ENCODE measurements around the gene ZFAND2B. TPM values are rescaled to one million over a fixed set of nuclear protein-coding genes. Genes with fewer than 3 reads are reported as not detected.
"Not testable (repeated sequence)": the region's sequence is repeated elsewhere in the genome, so short reads cannot be mapped to it uniquely, and the experiment has no call there.

Gene ZFAND2B
- total RNA-seq, 1 donor from 2014 or later: 28.6 TPM

- ATAC-seq (peak; percentile 71), DNase-seq (ENCODE audit: low spot score) (peak; percentile 91)
Observed at GRCh38 chr2:219249203-219249980, 42.8 kb downstream of the ZFAND2B start.

- ATAC-seq: no peak
- DNase-seq (ENCODE audit: low spot score): no peak
Observed at GRCh38 chr2:219250049-219250781, 43.6 kb downstream of the ZFAND2B start.

GRCh38 chr2:219251656-219252055 lies 45.1 kb downstream of the ZFAND2B start:
- DNase-seq (ENCODE audit: low spot score): no peak
- ATAC-seq: no peak

DNA sequence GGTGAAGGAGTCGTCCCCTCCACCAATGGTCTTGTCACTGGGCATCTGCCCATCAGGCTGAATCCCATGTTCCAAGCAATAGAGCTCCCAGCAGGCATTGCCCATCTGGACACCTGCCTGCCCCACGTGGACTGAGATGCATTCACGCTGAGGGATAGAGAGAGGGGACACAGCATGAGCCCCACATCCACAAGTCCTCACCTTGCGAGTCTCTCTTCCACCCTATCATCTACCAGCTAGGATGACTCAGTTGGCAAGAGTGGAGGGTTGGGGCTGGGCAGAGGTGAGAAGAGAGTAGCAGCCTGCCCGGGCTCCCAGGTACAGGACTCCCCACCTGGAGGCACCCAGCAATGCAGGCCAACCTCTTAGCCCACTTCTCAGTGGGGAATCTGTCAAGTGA lies 45.5 kb downstream of the ZFAND2B start:
- ATAC-seq (no peak), DNase-seq (ENCODE audit: low spot score) (no peak)

DNA sequence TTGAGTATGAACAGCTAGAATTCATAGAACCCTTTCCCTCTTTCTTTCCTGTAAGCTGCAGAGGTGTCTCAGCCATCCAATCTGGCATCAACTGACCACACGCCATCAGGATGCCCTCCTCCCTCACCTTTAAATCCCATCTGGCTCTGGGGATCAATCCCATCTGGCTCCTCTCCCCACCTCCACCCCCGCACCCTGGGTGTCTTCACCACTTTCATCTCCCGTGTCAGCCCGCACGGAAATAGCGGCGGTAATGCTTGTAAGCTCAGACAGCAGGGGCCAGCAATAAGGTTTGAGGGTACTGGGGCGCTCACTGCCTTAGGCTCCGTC lies 46.0 kb downstream of the ZFAND2B start:
- ATAC-seq (no peak), DNase-seq (ENCODE audit: low spot score) (no peak)

- DNase-seq (ENCODE audit: low spot score) (no peak), ATAC-seq (peak; percentile 7)
Observed at GRCh38 chr2:219252900-219253752, 46.5 kb downstream of the ZFAND2B start, which contains the start of gene TUBA4B. TUBA4B (plus strand) TSS chr2:219253243; CDS start chr2:219253408, 165 bp downstream.

DNA sequence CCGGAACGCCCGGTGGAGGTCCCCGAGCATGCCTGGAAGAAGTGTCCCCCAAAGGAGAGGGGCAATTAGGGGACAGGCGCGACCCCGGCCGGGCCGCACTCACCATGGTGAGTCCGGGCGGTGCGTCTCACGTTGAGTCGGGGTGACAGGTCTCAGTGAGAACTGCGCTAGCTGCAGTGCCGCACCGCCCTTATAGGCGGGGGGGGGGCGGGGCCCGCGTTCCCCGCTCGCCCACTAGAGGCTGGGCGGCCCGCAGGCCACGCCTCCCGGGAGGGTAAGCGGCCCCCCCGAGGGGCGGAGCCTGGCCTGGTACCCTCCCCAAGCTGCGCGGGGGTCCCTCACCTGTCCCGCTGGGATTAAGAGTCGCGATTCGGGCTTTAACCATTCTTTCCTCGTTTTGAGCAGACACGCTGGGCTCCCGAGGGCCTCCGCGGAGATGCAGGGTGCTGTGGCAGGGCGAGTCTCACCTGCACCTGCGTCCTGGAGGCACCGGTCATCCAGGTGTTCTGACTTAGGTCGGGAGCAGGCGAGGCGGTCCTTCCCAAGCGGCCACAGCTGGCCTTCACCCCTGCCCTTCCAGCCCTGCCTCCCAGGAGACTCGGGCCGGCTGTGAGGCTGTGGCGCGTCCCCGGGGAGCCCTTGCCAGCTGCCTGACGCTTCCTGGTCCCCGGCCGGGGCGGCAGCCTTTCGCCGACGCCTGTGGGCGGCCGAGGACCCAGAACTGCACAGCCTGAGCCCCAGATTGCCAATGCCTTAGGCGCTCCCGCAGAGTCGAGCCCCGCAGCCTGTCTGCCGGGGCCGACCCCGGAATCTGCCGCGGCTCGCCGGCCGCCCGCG lies 47.4 kb downstream of the ZFAND2B start, which contains the start of gene TUBA4A:
Gene TUBA4A (minus strand): TSS at position 166 of the 837 bp plus-strand sequence. CDS start 60 bp downstream, at position 106.
- DNase-seq (ENCODE audit: low spot score) (peak; percentile 91), ATAC-seq (peak; percentile 86)

- peak; percentile 14 for ATAC-seq
- DNase-seq (ENCODE audit: low spot score): no peak
Observed at GRCh38 chr2:219254590-219255201, 48.1 kb downstream of the ZFAND2B start.

- DNase-seq (ENCODE audit: low spot score); ATAC-seq: not testable (repeated sequence)
Observed at GRCh38 chr2:219258942-219259341, 52.4 kb downstream of the ZFAND2B start.

Other genes starting within 250 kb of the ZFAND2B start
- not detected for gene CDK5R2, start 247.1 kb upstream of the ZFAND2B start, total RNA-seq
- not detected for gene FEV, start 221.6 kb upstream of the ZFAND2B start, total RNA-seq
- not detected for gene CRYBA2, start 213.4 kb upstream of the ZFAND2B start, total RNA-seq
- 0.05 TPM for gene CFAP65, start 165.3 kb upstream of the ZFAND2B start, total RNA-seq
- 4.9 TPM for gene IHH, start 145.9 kb upstream of the ZFAND2B start, total RNA-seq
- 7.8 TPM for gene NHEJ1, start 46.0 kb upstream of the ZFAND2B start, total RNA-seq
- gene SLC23A3, start 36.8 kb upstream of the ZFAND2B start, total RNA-seq: 2.8 TPM
- gene CNPPD1, start 29.9 kb upstream of the ZFAND2B start, total RNA-seq: 31.2 TPM
- gene RETREG2, start 28.5 kb upstream of the ZFAND2B start, total RNA-seq: 54.8 TPM
- gene ABCB6, start 12.2 kb downstream of the ZFAND2B start, total RNA-seq: 53.5 TPM
- 45.8 TPM for gene ATG9A, start 22.9 kb downstream of the ZFAND2B start, total RNA-seq
- 22.1 TPM for gene ANKZF1, start 23.0 kb downstream of the ZFAND2B start, total RNA-seq
- 3.1 TPM for gene GLB1L, start 38.7 kb downstream of the ZFAND2B start, total RNA-seq
- gene STK16, start 38.7 kb downstream of the ZFAND2B start, total RNA-seq: 24.4 TPM
- gene TUBA4B, start 46.5 kb downstream of the ZFAND2B start, total RNA-seq: not detected
- 29.0 TPM for gene TUBA4A, start 47.1 kb downstream of the ZFAND2B start, total RNA-seq
- 40.9 TPM for gene DNAJB2, start 72.6 kb downstream of the ZFAND2B start, total RNA-seq
- gene PTPRN, start 102.6 kb downstream of the ZFAND2B start, total RNA-seq: not detected
- gene RESP18, start 126.0 kb downstream of the ZFAND2B start, total RNA-seq: not detected
- 37.4 TPM for gene DNPEP, start 181.1 kb downstream of the ZFAND2B start, total RNA-seq
- 1.8 TPM for gene DES, start 211.6 kb downstream of the ZFAND2B start, total RNA-seq
- 1.5 TPM for gene SPEG, start 228.1 kb downstream of the ZFAND2B start, total RNA-seq